CD4-positive, alpha-beta T cell treated with Interferon alpha-2 for 1 hour (primary cell): Measurements from ENCODE around the gene ADAMTSL2.

ENCODE experiments used
- DNase-seq, 2 donors: peaks; one replicate each; pipeline ENCODE4 v3.0.0-alpha.2; 2020 to 2022

Gene ADAMTSL2

GRCh38 chr9:133609311-133610098 lies 75.0 kb downstream of the ADAMTSL2 start, which contains the start of gene FAM163B:
FAM163B (minus strand) TSS chr9:133609389; CDS start chr9:133580223, 29,166 bp downstream.
- DNase-seq, result peak in 1 of 2 donors; percentile 18

- DNase-seq, result no peak
Observed at GRCh38 chr9:133610845-133611244, 76.3 kb downstream of the ADAMTSL2 start.

GRCh38 chr9:133612051-133612450 lies 77.5 kb downstream of the ADAMTSL2 start:
- no peak for DNase-seq

GRCh38 chr9:133612816-133613215 lies 78.3 kb downstream of the ADAMTSL2 start:
- DNase-seq, result no peak

- no peak for DNase-seq
Observed at GRCh38 chr9:133613432-133613831, 78.9 kb downstream of the ADAMTSL2 start.

- DNase-seq, result no peak
Observed at GRCh38 chr9:133614056-133614455, 79.6 kb downstream of the ADAMTSL2 start.

GRCh38 chr9:133614678-133615077 lies 80.2 kb downstream of the ADAMTSL2 start:
- no peak for DNase-seq

GRCh38 chr9:133615186-133615585 lies 80.7 kb downstream of the ADAMTSL2 start:
- DNase-seq, result no peak

- DNase-seq, result no peak
Observed at GRCh38 chr9:133615606-133616188, 81.2 kb downstream of the ADAMTSL2 start.

- no peak for DNase-seq
Observed at GRCh38 chr9:133616643-133617405, 82.3 kb downstream of the ADAMTSL2 start.

GRCh38 chr9:133618726-133619125 lies 84.2 kb downstream of the ADAMTSL2 start:
- no peak for DNase-seq

- DNase-seq, result peak; percentile 72 to 77
Observed at GRCh38 chr9:133619791-133620190, 85.3 kb downstream of the ADAMTSL2 start.

GRCh38 chr9:133621725-133622267 lies 87.3 kb downstream of the ADAMTSL2 start:
- no peak for DNase-seq

- no peak for DNase-seq
Observed at GRCh38 chr9:133622555-133622954, 88.1 kb downstream of the ADAMTSL2 start.
